SH-SY5Y (cell line): Measurements from ENCODE around the gene OR2L3.

ENCODE experiments used
- GATA2 ChIP-seq: IDR thresholded peaks from 2 replicates; pipeline ENCODE4 v1.6.1; 2011; ENCODE audit warnings: mild to moderate bottlenecking, low read depth, low read length
- GATA3 ChIP-seq: IDR thresholded peaks from 2 replicates; pipeline ENCODE4 v1.6.1; 2011; ENCODE audit warnings: low read depth, mild to moderate bottlenecking, low read length, moderate library complexity

DNA sequence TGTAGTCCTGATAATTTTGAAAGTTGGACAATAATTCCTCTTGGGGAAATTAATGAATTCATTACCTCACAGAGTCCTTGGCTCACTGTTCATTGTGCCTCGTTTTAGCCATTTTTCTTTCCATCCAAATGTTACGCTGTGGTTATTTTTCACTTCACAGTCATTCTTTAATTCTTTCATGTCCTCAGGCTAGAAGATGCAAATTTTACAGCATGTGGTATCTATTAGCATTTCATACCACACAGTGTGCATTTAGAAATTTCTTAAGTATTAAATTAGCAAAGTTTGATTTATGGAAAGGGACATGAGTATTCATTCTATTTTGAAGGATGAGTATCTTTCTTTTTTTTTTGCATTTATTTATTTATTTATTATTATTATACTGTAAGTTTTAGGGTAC, 18.4 kb downstream of the OR2L3 start:
- no peak for TF ChIP-seq GATA2
- no peak for TF ChIP-seq GATA3
